GM18517 (cell line): ENCODE measurements around the gene INTS11.

Source experiments
- ATAC-seq: cut with Tn5 transposase; IDR thresholded peaks from one replicate; pipeline ENCODE4 v1.9.1; 2021; ENCODE audit warnings: mild to moderate bottlenecking, moderate library complexity; ENCODE audit not compliant: unreplicated experiment

The INTS11 gene

DNA sequence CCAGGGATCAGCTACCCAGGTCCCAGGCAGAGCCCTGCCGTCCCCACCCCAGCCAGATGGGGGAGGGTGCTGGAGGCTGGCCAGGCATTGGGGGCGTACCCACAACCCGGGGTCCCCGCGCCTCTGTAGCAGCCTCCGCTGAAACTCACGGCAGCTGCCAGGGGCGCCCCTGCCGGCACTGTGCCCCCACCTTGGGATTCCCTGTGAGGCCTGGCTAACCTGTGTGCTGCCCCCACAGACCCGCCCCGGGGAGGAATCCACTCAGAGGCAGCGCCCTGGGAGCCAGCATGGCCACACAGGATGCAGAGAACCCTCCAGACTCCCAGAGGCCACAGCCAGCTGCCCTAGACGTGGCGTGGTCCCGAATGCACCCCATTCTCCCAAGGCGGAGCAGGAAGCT, 20.9 kb upstream of the INTS11 start:
- no peak for ATAC-seq

GRCh38 chr1:1344655-1345361, 20.3 kb upstream of the INTS11 start:
- ATAC-seq, result no peak

DNA sequence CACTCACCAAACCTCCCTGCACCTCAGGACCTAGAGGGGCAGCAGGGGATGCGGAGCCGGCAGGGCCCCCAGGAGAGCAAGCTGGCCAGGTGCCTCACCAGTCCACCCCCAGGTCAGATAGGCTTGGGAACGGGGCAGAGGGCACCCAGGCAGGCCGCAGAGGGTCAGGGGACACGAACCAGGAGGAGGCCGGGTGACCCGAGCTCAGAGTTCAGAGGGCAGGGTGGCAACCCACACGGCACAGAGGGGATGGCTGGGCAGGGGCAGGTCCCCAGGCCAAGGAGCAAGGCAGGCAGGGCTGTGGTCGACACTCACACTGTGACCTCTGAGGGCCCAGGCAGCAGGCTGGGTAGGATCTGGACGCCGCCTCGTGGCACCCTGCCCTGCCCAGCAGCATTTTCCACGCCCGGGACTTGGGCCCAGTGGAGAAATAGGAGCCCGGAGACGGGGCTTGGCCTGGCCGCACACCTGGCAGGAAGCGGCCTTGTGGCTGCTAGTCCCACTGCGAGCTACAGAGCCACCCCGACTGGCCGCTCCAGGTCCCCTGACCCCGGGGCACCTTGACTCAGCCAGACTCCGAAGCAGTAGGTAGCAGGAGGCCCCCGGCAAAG, 19.5 kb upstream of the INTS11 start:
- no peak for ATAC-seq

DNA sequence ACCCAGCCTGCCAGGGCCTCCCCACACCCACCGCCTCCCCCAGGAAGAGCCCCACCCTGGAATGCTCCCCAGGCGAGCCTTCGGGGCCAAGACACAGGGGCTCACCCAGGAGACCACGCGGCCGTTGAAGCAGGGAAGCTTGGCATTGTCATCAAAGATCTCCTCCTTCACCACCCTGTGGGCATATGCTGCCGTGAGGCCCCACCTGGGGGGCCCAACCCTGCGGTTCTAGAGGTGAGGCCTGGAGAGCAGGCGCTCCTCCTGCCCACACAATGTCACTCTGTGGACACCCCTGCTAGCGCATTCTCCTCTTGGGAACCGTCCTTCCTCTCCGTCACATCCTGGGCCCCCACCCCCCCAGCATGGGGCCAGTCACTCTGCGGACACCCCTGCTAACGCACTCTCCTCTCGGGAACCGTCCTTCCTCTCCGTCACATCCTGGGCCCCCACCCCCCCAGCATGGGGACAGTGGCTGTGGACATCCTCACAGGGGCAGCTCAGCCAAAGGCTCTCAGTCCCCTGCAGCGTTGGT, 18.2 kb upstream of the INTS11 start:
- no peak for ATAC-seq

DNA sequence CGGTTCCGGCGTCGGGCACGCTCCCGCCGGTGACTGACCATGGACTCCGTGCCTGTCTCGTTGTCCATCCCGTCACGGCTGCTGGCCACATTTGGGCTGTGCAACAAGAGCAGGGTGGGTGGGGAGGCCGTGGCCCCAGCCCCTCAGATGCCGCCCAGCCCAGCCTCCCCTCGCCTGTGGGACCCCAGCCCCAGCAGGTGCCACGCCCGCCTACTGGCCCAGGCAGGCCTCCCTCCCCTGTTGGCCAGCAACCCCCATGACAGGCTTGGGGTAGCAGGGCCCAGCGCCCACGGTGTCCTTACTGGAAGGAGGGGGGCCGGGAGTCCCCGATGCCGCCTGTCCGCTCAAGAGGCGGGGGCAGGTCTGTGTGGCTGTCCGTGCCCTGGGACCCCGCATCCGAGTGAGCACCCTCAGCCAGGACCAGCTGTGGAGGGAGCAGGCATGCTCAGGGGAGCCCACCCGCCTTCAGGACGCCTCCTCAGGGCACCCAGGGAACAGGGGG, 17.7 kb upstream of the INTS11 start:
- ATAC-seq, result no peak

GRCh38 chr1:1341549-1342021, 17.1 kb upstream of the INTS11 start:
- no peak for ATAC-seq

DNA sequence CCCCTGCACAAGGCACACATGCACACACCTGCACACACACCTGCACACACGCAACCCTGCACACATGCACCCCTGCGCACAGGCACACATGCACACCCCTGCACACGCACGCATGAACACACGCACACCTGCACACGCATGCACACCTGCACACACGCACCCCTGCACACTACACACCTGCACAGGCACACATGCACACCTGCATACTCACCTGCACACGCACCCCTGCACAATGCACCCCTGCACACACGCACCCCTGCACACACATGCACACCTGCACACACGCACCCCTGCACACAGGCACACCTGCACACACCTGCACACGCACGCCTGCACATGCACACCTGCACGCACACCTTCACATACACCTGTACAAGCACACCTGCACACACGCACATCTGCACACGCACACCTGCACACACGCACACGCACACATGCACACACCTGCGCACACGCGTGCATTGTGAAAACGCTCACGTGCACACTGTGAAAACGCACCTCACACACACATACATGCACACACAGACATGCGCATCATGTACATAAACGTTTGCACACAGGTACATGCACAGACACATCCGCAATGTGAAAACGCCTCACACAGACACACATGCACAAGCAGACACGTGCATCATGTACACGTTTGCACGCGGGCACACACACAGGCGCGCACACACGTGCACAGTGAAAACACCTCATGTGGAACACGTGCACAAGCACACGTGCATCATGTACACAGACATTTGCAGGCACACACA, 16.5 kb upstream of the INTS11 start:
- ATAC-seq, result no peak

DNA sequence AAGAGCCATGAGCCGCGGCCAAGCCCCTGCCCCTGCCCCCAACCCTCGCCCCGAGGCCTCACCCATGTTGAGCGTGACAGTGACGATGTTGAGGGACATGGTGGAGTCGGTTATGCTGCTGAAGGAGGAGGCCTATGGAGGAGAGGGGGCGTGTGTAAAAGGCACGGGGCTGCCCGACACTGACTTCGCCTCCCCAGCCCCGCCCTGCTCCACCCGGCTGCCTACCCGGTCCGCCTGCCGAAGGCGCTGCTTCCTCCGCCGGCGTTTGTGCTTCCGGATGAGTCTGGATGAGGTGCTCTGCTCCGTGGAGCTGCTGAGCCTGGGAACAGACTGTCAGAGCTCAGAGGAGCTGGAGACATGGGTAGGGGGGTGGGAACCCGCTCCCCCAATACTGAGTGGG, 15.7 kb upstream of the INTS11 start:
- no peak for ATAC-seq

GRCh38 chr1:1338278-1338677, 13.8 kb upstream of the INTS11 start:
- ATAC-seq, result no peak

DNA sequence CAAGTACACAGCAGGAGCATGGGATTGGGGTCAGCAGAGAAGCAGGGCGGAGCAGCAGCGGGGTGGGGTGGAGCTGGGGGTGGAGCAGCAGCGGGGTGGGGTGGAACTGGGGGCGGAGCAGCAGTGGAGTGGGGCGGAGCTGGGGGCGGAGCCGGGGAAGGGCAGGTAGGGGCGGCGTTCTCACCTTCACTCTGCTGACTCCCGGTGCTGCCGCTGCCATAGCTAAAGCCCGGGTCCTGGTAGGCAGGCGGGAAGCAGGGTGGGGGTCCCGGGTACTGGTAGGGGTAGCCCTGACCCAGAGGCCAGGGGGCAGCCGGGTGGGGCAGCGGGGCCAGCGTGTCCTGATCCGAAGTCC, 13.3 kb upstream of the INTS11 start:
- ATAC-seq, result no peak

DNA sequence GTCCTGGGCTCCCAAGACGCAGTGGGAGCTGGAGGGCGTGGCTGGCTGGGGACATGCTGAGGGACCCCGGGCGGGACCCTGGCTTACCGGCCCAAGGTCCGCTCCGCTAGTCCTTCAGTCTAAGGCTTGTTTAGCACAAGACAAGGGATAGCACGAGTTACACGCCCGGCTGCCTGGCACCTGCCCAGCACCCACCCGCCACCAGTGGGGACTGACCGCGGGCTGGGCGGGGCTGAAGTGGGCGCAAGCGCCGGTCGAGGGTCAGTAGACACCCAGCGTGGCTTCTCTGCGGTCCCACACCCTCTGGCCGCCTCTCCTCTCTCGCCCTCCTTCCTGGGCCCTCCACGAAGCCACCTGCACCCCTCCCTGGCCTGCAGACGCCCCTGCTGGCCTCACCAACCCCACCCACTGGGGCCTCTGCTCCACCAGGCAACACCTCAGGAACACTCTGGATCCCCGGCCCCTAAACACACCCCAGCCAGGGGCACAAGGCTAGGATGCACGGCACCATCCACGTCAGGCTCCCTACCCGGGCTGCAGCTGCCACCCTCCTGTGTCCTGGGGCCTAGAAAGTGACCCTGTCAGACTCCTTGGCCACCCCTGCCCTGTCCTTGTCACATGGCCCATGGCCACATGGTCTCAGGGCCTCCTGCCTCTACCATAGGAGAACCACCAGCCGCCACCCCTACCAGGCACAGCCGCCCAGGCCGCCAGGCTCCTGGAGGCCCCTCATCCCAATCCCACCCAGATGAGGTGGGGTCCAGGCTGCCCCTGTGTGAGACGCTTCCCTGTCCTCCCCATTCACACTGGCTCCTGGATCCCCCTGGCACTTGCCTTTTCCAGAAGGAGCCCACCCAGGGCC, 12.7 kb upstream of the INTS11 start:
- no peak for ATAC-seq

- no peak for ATAC-seq
These were observed 12.0 kb upstream of the INTS11 start for GRCh38 chr1:1336446-1336845.

- no peak for ATAC-seq
These were observed 11.4 kb upstream of the INTS11 start for GRCh38 chr1:1335792-1336248.

DNA sequence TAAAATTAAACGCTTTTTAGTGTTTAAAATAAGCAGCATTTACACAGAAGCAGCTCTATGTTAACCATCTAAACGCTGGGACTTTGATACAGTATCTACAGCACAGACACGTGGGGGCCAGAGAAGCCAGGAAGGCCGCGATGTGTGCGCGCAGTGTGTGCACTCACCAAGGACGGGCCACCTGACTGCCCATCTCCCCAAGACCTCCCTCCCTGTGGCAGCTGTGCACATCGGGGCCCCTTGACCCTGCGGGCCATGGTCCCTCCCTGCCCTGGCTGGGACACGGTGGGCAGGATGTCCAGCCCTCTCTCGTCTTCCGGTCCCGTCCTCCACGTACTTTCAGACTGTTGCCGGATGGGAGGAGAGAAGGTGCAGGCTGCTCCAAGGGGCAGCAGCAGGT, 10.8 kb upstream of the INTS11 start:
- no peak for ATAC-seq

DNA sequence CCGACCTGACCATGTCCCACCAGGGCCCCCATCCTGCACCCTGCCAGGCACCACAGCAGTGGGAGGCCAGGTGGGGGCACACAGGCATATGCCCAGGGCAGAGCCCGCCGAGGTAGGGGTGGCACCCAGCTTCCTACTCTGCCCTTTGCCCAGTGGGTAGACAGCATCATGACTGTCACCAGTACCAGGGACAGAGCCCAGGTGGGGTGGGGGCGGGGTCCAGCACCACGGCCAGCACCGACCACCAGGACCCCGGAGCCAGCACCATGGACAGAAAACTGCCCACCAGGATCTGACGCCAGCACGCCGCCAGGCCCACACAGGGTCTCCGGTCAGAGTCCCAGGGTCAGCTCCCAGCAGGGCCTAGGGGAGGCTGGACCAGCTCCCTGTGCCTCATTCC, 10.4 kb upstream of the INTS11 start:
- ATAC-seq, result no peak

- ATAC-seq, result no peak
These were observed 9.2 kb upstream of the INTS11 start for GRCh38 chr1:1333551-1334241.

- ATAC-seq, result no peak
These were observed 8.5 kb upstream of the INTS11 start for GRCh38 chr1:1332774-1333480.

DNA sequence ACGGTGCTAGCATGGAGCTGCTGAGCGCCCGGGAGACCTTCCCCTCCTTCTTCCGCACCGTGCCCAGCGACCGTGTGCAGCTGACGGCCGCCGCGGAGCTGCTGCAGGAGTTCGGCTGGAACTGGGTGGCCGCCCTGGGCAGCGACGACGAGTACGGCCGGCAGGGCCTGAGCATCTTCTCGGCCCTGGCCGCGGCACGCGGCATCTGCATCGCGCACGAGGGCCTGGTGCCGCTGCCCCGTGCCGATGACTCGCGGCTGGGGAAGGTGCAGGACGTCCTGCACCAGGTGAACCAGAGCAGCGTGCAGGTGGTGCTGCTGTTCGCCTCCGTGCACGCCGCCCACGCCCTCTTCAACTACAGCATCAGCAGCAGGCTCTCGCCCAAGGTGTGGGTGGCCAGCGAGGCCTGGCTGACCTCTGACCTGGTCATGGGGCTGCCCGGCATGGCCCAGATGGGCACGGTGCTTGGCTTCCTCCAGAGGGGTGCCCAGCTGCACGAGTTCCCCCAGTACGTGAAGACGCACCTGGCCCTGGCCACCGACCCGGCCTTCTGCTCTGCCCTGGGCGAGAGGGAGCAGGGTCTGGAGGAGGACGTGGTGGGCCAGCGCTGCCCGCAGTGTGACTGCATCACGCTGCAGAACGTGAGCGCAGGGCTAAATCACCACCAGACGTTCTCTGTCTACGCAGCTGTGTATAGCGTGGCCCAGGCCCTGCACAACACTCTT, 7.7 kb upstream of the INTS11 start:
- ATAC-seq, result no peak
